GM21576 (cell line): ENCODE data around the gene PRODH.
A peak's percentile ranks its signal among the peaks of the same experiment; 100 is the strongest.
"Not testable (repeated sequence)": the region's sequence is repeated elsewhere in the genome, so short reads cannot be mapped to it uniquely, and the experiment has no call there.

ENCODE experiments used
- ATAC-seq: cut with Tn5 transposase; IDR thresholded peaks from one replicate; pipeline ENCODE4 v1.9.1; 2021; ENCODE audit warnings: mild to moderate bottlenecking, moderate library complexity; ENCODE audit not compliant: unreplicated experiment

PRODH gene

DNA sequence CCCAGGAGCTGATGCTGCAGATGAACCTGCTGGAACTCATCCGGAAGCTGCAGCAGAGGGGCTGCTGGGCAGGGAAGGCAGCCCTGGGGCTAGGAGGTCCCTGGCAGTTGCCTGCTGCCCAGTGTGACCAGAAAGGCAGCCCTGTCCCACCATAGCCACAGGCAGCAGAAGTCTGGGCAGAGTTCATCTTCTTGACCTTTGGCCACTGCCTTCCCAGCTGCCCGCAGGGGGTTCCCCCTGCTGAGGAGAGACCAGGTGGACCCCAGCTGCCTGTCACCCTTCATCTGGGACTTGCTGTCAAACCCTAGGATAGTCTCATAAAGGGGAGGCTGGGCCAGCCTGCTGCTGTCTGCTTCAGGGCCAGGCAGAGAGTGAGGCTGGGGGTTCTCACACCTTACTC lies 24.6 kb downstream of the PRODH start:
- ATAC-seq, result not testable (repeated sequence)

DNA sequence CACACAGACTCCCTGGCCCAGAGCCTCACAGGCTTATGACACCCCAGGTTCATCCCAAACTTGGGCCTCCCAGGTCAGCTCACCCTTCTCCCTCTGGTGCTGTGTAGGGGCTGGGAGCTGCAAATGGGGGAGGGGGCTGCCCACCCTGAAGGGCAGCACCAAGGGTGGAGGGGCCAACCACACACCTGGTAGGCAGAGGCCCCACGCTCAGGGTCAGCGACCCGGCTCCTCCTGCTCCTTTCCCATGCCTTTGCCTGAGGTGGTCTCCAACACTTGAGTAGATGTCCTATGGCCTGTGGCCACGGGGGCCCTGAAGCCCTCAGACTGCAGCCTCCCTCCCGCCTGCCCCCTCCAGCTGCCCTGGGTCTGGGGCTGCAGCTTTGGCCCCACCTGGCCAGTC lies 26.5 kb downstream of the PRODH start:
- no peak for ATAC-seq

- ATAC-seq, result no peak
Observed at GRCh38 chr22:18906896-18907295, 29.2 kb downstream of the PRODH start.

- ATAC-seq, result not testable (repeated sequence)
Observed at GRCh38 chr22:18906410-18906745, 29.7 kb downstream of the PRODH start.

- ATAC-seq, result peak; percentile 91
Observed at GRCh38 chr22:18905540-18906409, 30.3 kb downstream of the PRODH start, which contains the start of gene DGCR6. Gene DGCR6 (plus strand): TSS chr22:18906320. CDS start chr22:18906375, 55 bp downstream.

- not testable (repeated sequence) for ATAC-seq
Observed at GRCh38 chr22:18896037-18896657, 39.9 kb downstream of the PRODH start.

DNA sequence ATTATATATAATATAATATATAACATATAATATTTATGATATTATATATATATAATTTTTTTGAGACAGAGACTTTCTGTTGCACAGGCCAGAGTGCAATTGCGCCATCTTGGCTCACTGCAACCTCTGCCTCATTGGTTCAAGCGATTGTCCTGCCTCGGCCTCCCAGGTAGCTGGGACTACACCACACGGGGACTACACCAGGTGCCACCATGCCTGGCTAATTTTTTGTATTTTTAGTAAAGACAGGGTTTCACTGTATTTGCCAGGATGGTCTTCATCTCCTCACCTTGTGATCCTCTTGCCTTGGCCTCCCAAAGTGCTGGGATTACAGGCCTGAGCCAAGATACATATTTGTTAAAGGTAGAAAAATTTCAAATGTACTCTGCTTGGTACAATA lies 42.3 kb downstream of the PRODH start:
- not testable (repeated sequence) for ATAC-seq

GRCh38 chr22:18890510-18891192 lies 45.4 kb downstream of the PRODH start:
- ATAC-seq, result not testable (repeated sequence)

DNA sequence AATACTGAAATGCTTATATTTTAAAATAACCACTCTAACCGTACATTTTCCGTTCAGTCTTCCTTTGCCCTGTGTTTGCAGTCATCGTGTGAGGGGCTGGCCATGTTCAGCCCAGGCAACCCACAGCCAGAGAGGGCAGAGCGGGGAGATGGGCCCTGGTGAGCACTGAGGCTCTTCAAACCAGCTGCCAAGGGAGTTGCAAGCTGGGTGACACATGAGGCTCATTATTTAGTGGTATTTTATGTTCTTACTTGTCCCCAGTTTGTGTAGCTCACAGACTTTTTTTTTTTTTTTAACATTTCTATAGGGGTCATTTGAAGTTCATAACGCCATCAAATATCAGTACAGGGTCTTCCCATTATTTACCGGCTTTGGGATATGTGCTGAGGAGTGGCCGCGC lies 48.0 kb downstream of the PRODH start:
- ATAC-seq, result no peak

- ATAC-seq, result not testable (repeated sequence)
Observed at GRCh38 chr22:18884465-18884864, 51.6 kb downstream of the PRODH start.

DNA sequence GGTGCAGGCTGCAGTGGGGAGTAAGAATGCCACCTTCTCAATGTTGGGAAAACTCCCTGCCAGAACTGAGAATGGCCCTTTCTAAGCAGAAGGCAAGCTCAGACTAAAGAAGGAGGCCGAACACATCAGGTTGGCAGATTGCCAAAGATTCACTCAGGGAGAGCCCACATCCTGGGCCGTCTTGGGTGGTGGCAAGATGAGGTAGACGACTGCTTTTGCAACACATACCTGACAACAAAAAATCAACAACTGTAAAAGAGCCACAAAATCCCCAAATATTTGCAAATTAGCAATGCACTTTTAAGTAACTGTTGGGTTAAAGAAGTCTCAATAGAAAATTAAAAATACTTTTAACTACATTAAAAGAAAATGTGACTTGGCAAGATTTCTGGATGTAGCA lies 54.8 kb downstream of the PRODH start:
- ATAC-seq, result not testable (repeated sequence)
